Gastrocnemius medialis (tissue), 4 donors: Measurements from ENCODE around the gene ASB5.

Experiments used
- CTCF ChIP-seq, 5 experiments: fragments of 450-650 bp in 3 of 5; fragments of 200-600 bp in 2 of 5; sonication (generic) in 2 of 5; IDR thresholded peaks in 4 of 5; conservative IDR thresholded peaks in 1 of 5; 1 replicate in 4 of 5; 2 replicates in 1 of 5; pipeline ENCODE4 v1.5.1; 2016 to 2019; ENCODE audit warnings: antibody characterized with exemption in 5 of 5, mild to moderate bottlenecking in 3 of 5, moderate library complexity in 3 of 5
- POLR2A ChIP-seq, 2 donors: fragments of 450-650 bp; IDR thresholded peaks; one replicate each; pipeline ENCODE4 v1.6.1; 2017; ENCODE audit warnings: antibody characterized with exemption in 2 of 2, mild to moderate bottlenecking in 2 of 2, moderate library complexity in 2 of 2

GRCh38 chr4:176188654-176189053 lies 80.4 kb downstream of the ASB5 start:
- TF ChIP-seq CTCF (IDR thresholded peaks at IDR 0.05 in 4 of 5, conservative IDR thresholded peaks at IDR 0.05 in 1 of 5) = no peak
- no peak for TF ChIP-seq POLR2A (IDR thresholded peaks at IDR 0.05)
